HG03095 (cell line): ENCODE measurements around the gene EVX2.

ENCODE experiments used
- ATAC-seq: cut with Tn5 transposase; IDR thresholded peaks from one replicate; pipeline ENCODE4 v1.9.1; 2021; ENCODE audit warnings: moderate library complexity; ENCODE audit not compliant: unreplicated experiment

EVX2 gene

GRCh38 chr2:176066645-176067588, 16.8 kb downstream of the EVX2 start:
- no peak for ATAC-seq

- no peak for ATAC-seq
Observed at GRCh38 chr2:176063958-176064357, 19.8 kb downstream of the EVX2 start.

GRCh38 chr2:176056406-176056805, 27.4 kb downstream of the EVX2 start:
- no peak for ATAC-seq

- ATAC-seq = no peak
Observed at GRCh38 chr2:176039375-176039774, 44.4 kb downstream of the EVX2 start.

GRCh38 chr2:176038694-176039093, 45.1 kb downstream of the EVX2 start:
- ATAC-seq = no peak

- ATAC-seq = no peak
Observed at GRCh38 chr2:176035013-176035691, 48.6 kb downstream of the EVX2 start.

GRCh38 chr2:176027806-176028205, 56.0 kb downstream of the EVX2 start:
- no peak for ATAC-seq
